SK-N-SH treated with all-trans-retinoic acid at 6 μM for 48 hours (cell line): ENCODE results near the gene CRYL1.

Experiments
- ARNTL ChIP-seq: fragments of 450-650 bp; formaldehyde crosslinking; IDR thresholded peaks from 2 replicates; pipeline ENCODE4 v1.5.0; 2020; ENCODE audit warnings: low read depth, mild to moderate bottlenecking, moderate library complexity, borderline replicate concordance
- BACH2 ChIP-seq: fragments of 250-450 bp; sonication (Bioruptor Pico); IDR thresholded peaks from 2 replicates; pipeline ENCODE4 v1.9.0; 2021; ENCODE audit warnings: mild to moderate bottlenecking, borderline replicate concordance
- GLIS3 ChIP-seq: fragments of 250-450 bp; sonication (Bioruptor Pico); IDR thresholded peaks from 2 replicates; pipeline ENCODE4 v1.5.0; 2020; ENCODE audit warnings: mild to moderate bottlenecking, moderate library complexity
- PATZ1 ChIP-seq: fragments of 250-450 bp; sonication (Bioruptor Pico); IDR thresholded peaks from 2 replicates; pipeline ENCODE4 v1.8.0; 2020; ENCODE audit warnings: mild to moderate bottlenecking, moderate library complexity, borderline replicate concordance
- TOX ChIP-seq: fragments of 250-450 bp; sonication (Bioruptor Pico); IDR thresholded peaks from 2 replicates; pipeline ENCODE4 v1.8.0; 2021; ENCODE audit warnings: mild to moderate bottlenecking, moderate library complexity, borderline replicate concordance
- ZFP3 ChIP-seq: fragments of 250-450 bp; sonication (Bioruptor Pico); IDR thresholded peaks from 2 replicates; pipeline ENCODE4 v1.5.0; 2020; ENCODE audit warnings: mild to moderate bottlenecking, moderate library complexity
- ZFP30 ChIP-seq: fragments of 450-650 bp; formaldehyde crosslinking; IDR thresholded peaks from 2 replicates; pipeline ENCODE4 v1.5.0; 2022; ENCODE audit warnings: mild to moderate bottlenecking, moderate library complexity
- TF ChIP-seq, protein P1 (sequence below): fragments of 250-450 bp; sonication (Bioruptor Pico); IDR thresholded peaks from 2 replicates; pipeline ENCODE4 v1.5.1; 2020; ENCODE audit warnings: low read depth, mild to moderate bottlenecking, moderate library complexity
- TF ChIP-seq, protein P2 (sequence below): fragments of 250-450 bp; sonication (Bioruptor Pico); IDR thresholded peaks from 2 replicates; pipeline ENCODE4 v1.5.0; 2020; ENCODE audit warnings: mild to moderate bottlenecking, moderate library complexity

DNA sequence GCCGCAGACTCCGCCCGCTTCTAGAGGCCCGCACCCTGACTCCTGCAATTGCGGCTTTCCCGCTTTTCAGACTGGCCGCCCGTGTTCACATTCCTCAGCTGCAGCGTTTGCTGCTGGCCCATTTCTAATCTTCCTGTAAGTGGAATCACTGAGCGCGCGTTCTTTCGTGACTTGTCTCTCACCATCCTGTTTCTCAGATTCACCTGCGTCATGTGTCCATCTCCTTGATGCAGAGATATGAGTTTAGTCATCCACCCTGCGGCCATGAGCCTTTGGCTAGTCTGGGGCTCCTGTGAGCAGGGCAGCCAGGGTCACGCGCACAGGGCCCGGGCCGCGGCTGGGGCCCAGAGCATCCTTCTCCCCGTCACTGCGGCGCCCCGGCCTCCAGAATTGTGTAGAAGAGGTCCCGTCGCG, 110.0 kb downstream of the CRYL1 start:
- TF ChIP-seq PATZ1 (CRISPR knock-in tag) = no peak
- TF ChIP-seq ARNTL (CRISPR knock-in tag) = no peak
- TF ChIP-seq GLIS3 (CRISPR knock-in tag) = no peak
- no peak for TF ChIP-seq ZFP30 (CRISPR knock-in tag)
- TF ChIP-seq, protein P1, sequence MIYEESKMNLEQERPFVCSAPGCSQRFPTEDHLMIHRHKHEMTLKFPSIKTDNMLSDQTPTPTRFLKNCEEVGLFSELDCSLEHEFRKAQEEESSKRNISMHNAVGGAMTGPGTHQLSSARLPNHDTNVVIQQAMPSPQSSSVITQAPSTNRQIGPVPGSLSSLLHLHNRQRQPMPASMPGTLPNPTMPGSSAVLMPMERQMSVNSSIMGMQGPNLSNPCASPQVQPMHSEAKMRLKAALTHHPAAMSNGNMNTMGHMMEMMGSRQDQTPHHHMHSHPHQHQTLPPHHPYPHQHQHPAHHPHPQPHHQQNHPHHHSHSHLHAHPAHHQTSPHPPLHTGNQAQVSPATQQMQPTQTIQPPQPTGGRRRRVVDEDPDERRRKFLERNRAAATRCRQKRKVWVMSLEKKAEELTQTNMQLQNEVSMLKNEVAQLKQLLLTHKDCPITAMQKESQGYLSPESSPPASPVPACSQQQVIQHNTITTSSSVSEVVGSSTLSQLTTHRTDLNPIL (CRISPR knock-in tag) = no peak
- TF ChIP-seq ZFP3 (CRISPR knock-in tag) = no peak
- TF ChIP-seq TOX (CRISPR knock-in tag) = no peak
- TF ChIP-seq, protein P2, sequence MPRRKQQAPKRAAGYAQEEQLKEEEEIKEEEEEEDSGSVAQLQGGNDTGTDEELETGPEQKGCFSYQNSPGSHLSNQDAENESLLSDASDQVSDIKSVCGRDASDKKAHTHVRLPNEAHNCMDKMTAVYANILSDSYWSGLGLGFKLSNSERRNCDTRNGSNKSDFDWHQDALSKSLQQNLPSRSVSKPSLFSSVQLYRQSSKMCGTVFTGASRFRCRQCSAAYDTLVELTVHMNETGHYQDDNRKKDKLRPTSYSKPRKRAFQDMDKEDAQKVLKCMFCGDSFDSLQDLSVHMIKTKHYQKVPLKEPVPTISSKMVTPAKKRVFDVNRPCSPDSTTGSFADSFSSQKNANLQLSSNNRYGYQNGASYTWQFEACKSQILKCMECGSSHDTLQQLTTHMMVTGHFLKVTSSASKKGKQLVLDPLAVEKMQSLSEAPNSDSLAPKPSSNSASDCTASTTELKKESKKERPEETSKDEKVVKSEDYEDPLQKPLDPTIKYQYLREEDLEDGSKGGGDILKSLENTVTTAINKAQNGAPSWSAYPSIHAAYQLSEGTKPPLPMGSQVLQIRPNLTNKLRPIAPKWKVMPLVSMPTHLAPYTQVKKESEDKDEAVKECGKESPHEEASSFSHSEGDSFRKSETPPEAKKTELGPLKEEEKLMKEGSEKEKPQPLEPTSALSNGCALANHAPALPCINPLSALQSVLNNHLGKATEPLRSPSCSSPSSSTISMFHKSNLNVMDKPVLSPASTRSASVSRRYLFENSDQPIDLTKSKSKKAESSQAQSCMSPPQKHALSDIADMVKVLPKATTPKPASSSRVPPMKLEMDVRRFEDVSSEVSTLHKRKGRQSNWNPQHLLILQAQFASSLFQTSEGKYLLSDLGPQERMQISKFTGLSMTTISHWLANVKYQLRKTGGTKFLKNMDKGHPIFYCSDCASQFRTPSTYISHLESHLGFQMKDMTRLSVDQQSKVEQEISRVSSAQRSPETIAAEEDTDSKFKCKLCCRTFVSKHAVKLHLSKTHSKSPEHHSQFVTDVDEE (CRISPR knock-in tag) = no peak
- TF ChIP-seq BACH2 (CRISPR knock-in tag) = no peak
